Breast epithelium (tissue), 4 donors: ENCODE data around the gene SAMD8. TPM values are rescaled to one million over a fixed set of nuclear protein-coding genes. Genes with fewer than 3 reads are reported as not detected.
A peak's percentile ranks its signal among the peaks of the same experiment; 100 is the strongest.
"Not testable (repeated sequence)": the region's sequence is repeated elsewhere in the genome, so short reads cannot be mapped to it uniquely, and the experiment has no call there.

ENCODE experiments used
- DNase-seq, 2 donors: peaks; one replicate each; pipeline ENCODE4 v3.0.0-alpha.2; 2019; ENCODE audit warnings: low spot score in 2 of 2
- H3K27ac ChIP-seq, 2 donors: fragments of 200-600 bp; sonication (generic) in 1 of 2; one replicate each; pipeline ENCODE4 v1.5.1; 2016 to 2019; ENCODE audit warnings: mild to moderate bottlenecking in 1 of 2
- H3K27me3 ChIP-seq, 2 donors: fragments of 200-600 bp; sonication (generic) in 1 of 2; one replicate each; pipeline versions ENCODE4 v1.5.1 to v1.6.0; 2017 to 2019; ENCODE audit warnings: control low read depth in 1 of 2, mild to moderate bottlenecking in 1 of 2
- H3K36me3 ChIP-seq: fragments of 200-600 bp; one replicate; pipeline ENCODE4 v1.5.1; 2019
- H3K4me1 ChIP-seq, 2 donors: fragments of 200-600 bp; sonication (generic); one replicate each; pipeline ENCODE4 v1.5.1; 2016 to 2019; ENCODE audit warnings: control low read depth in 1 of 2
- H3K4me3 ChIP-seq, 3 donors: fragments of 200-600 bp; sonication (generic); 1 replicate in 2 of 3; 2 replicates in 1 of 3; pipeline ENCODE4 v1.5.1; 2016 to 2019; ENCODE audit warnings: mild to moderate bottlenecking in 3 of 3, moderate library complexity in 2 of 3
- H3K9me3 ChIP-seq, 2 donors: fragments of 200-600 bp; sonication (generic) in 1 of 2; one replicate each; pipeline ENCODE4 v1.5.1; 2016 to 2019; ENCODE audit warnings: control low read depth in 1 of 2
- CTCF ChIP-seq, 3 donors: fragments of 450-650 bp; IDR thresholded peaks; one replicate each; pipeline ENCODE4 v1.5.1; 2016 to 2017; ENCODE audit warnings: antibody characterized with exemption in 3 of 3, mild to moderate bottlenecking in 3 of 3, moderate library complexity in 3 of 3
- POLR2A ChIP-seq: fragments of 450-650 bp; IDR thresholded peaks from one replicate; pipeline ENCODE4 v1.6.1; 2016; ENCODE audit warnings: antibody characterized with exemption, mild to moderate bottlenecking, moderate library complexity
- POLR2AphosphoS5 ChIP-seq, 3 donors: sonication (generic); formaldehyde crosslinking; IDR thresholded peaks; one replicate each; pipeline ENCODE4 v1.6.1; 2017; ENCODE audit warnings: antibody characterized with exemption in 3 of 3
- intact Hi-C: fragments of 100-400 bp; cut with DNase I; formaldehyde crosslinking; loops from one replicate; pipeline ENCODE4 v1.15.1; 2023; ENCODE audit warnings: low total_unique reads
- total RNA-seq, 3 donors: library from RNA; depleted of rRNA; stranded (reverse); fragments of >200 nt; gene quantifications; one replicate each; pipeline ENCODE4 v1.1.0, GENCODE V29; 2016

SAMD8 gene
- total RNA-seq, 3 donors from 2014 or later, result 41.0 to 45.2 (median 41.3) TPM

GRCh38 chr10:75201793-75202307 lies 90.4 kb downstream of the SAMD8 start:
- no peak overlapping the region for H3K27ac ChIP-seq
- no peak for TF ChIP-seq POLR2AphosphoS5 (IDR thresholded peaks at IDR 0.05)
- no peak for TF ChIP-seq CTCF (IDR thresholded peaks at IDR 0.05)
- TF ChIP-seq POLR2A, result no peak
- H3K9me3 ChIP-seq, result no peaks in the 10 kb centered on the region
- no peaks in the 10 kb centered on the region for H3K36me3 ChIP-seq
- no peaks in the 10 kb centered on the region for H3K27me3 ChIP-seq
- no peak overlapping the region for H3K4me3 ChIP-seq
- intact Hi-C loops, result no loop called here
- H3K4me1 ChIP-seq, result no peaks in the 10 kb centered on the region
- no peak for DNase-seq

- TF ChIP-seq POLR2AphosphoS5 (IDR thresholded peaks at IDR 0.05) (no peak), POLR2A (no peak), CTCF (IDR thresholded peaks at IDR 0.05) (no peak)
- intact Hi-C loops, result no loop called here
- H3K4me1 ChIP-seq, result no peaks in the 10 kb centered on the region
- no peak overlapping the region for H3K4me3 ChIP-seq
- no peaks in the 10 kb centered on the region for H3K9me3 ChIP-seq
- peak overlapping the region in 1 of 2 donors; percentile 32 for H3K27ac ChIP-seq
- no peak for DNase-seq
- H3K36me3 ChIP-seq, result no peaks in the 10 kb centered on the region
- no peaks in the 10 kb centered on the region for H3K27me3 ChIP-seq
Observed at GRCh38 chr10:75202321-75203045, 91.0 kb downstream of the SAMD8 start.

- H3K4me1 ChIP-seq, H3K4me3 ChIP-seq, H3K27me3 ChIP-seq, H3K36me3 ChIP-seq, DNase-seq, intact Hi-C loops, H3K9me3 ChIP-seq: not testable (repeated sequence)
- peak overlapping the region in 1 of 2 donors; percentile 32 for H3K27ac ChIP-seq
Observed at GRCh38 chr10:75203046-75203620, 91.7 kb downstream of the SAMD8 start.

GRCh38 chr10:75203724-75204123 lies 92.3 kb downstream of the SAMD8 start:
- Histone ChIP-seq H3K9me3 (no peaks in the 10 kb centered on the region), H3K4me1 (no peaks in the 10 kb centered on the region), H3K27ac (no peak overlapping the region), H3K27me3 (no peaks in the 10 kb centered on the region), H3K36me3 (no peaks in the 10 kb centered on the region), H3K4me3 (no peak overlapping the region)
- intact Hi-C loops, result no loop called here
- no peak for TF ChIP-seq POLR2AphosphoS5 (IDR thresholded peaks at IDR 0.05)
- TF ChIP-seq CTCF (IDR thresholded peaks at IDR 0.05), result no peak
- TF ChIP-seq POLR2A, result no peak
- no peak for DNase-seq

GRCh38 chr10:75205908-75206307 lies 94.5 kb downstream of the SAMD8 start:
- Histone ChIP-seq H3K4me1 (no peaks in the 10 kb centered on the region), H3K4me3 (no peak overlapping the region), H3K9me3 (no peaks in the 10 kb centered on the region), H3K27me3 (no peaks in the 10 kb centered on the region), H3K36me3 (no peaks in the 10 kb centered on the region), H3K27ac (no peak overlapping the region)
- TF ChIP-seq POLR2A (no peak), POLR2AphosphoS5 (IDR thresholded peaks at IDR 0.05) (no peak), CTCF (IDR thresholded peaks at IDR 0.05) (no peak)
- DNase-seq, result no peak
- intact Hi-C loops, result no loop called here

GRCh38 chr10:75206638-75207037 lies 95.2 kb downstream of the SAMD8 start:
- H3K4me1 ChIP-seq, H3K27me3 ChIP-seq, DNase-seq, H3K4me3 ChIP-seq, H3K36me3 ChIP-seq, intact Hi-C loops, H3K27ac ChIP-seq, H3K9me3 ChIP-seq: not testable (repeated sequence)
